Activated CD8-positive, alpha-beta memory T cell treated with anti-CD3 and anti-CD28 coated beads, Interleukin-2, amount 50 U/mL, for 4 hours (primary cell): ENCODE measurements around the gene PPFIBP1.
"Not testable (repeated sequence)": the region's sequence is repeated elsewhere in the genome, so short reads cannot be mapped to it uniquely, and the experiment has no call there.

ENCODE experiments used
- DNase-seq: peaks from one replicate; pipeline ENCODE4 v3.0.0-alpha.2; 2020

The PPFIBP1 gene

GRCh38 chr12:27730097-27730588 lies 206.1 kb downstream of the PPFIBP1 start:
- no peak for DNase-seq

GRCh38 chr12:27732281-27732680 lies 208.3 kb downstream of the PPFIBP1 start:
- DNase-seq = no peak

GRCh38 chr12:27733052-27733656 lies 209.1 kb downstream of the PPFIBP1 start:
- DNase-seq = peak; percentile 35

- DNase-seq = no peak
Measured at GRCh38 chr12:27733791-27734190, 209.8 kb downstream of the PPFIBP1 start.

GRCh38 chr12:27734321-27734720 lies 210.3 kb downstream of the PPFIBP1 start:
- not testable (repeated sequence) for DNase-seq

- DNase-seq = no peak
Measured at GRCh38 chr12:27743601-27744000, 219.6 kb downstream of the PPFIBP1 start.
